CD4-positive, alpha-beta T cell (primary cell): ENCODE data around the gene ICAM1. TPM values are rescaled to one million over a fixed set of nuclear protein-coding genes. Genes with fewer than 3 reads are reported as not detected.
A peak's percentile ranks its signal among the peaks of the same experiment; 100 is the strongest.

Source experiments
- ATAC-seq: fragments of 200-7000 bp; cut with Tn5 transposase; one replicate; pipeline ENCODE4 v1.10.0; 2022; ENCODE audit warnings: mild to moderate bottlenecking; ENCODE audit not compliant: poor library complexity
- CTCF ChIA-PET: fragments of 350-600 bp; sonication (Branson Sonifier 250); formaldehyde crosslinking; loops from one replicate; lab custom pipeline; 2021; ENCODE audit warnings: antibody characterized with exemption, inconsistent platforms; lab: Charles Lee
- POLR2A ChIA-PET: fragments of 350-600 bp; sonication (Branson Sonifier 250); formaldehyde crosslinking; loops from one replicate; lab custom pipeline; 2021; ENCODE audit warnings: antibody characterized with exemption, inconsistent platforms; lab: Charles Lee
- DNase-seq, 14 experiments: peaks; one replicate each; pipeline ENCODE4 v3.0.0-alpha.2; 2013 to 2020; ENCODE audit warnings: mixed read lengths in 2 of 14
- H3K27ac ChIP-seq, 2 donors: one replicate each; pipeline versions ENCODE4 v1.5.1 to v1.7.0; 2013; ENCODE audit warnings: low read length in 2 of 2, low read depth in 1 of 2, mild to moderate bottlenecking in 1 of 2
- H3K27me3 ChIP-seq, 2 experiments: 1 replicate in 1 of 2; 2 replicates in 1 of 2; pipeline versions ENCODE4 v1.6.1 to v1.7.0; 2013; ENCODE audit warnings: low read length in 2 of 2, control low read depth in 1 of 2, mild to moderate bottlenecking in 1 of 2, moderate library complexity in 1 of 2; ENCODE audit not compliant: insufficient read depth in 2 of 2, control insufficient read depth in 1 of 2
- H3K36me3 ChIP-seq: one replicate; pipeline ENCODE4 v1.6.1; 2013; ENCODE audit warnings: low read length, control low read depth; ENCODE audit not compliant: insufficient read depth
- H3K4me1 ChIP-seq: one replicate; pipeline ENCODE4 v1.6.1; 2013; ENCODE audit warnings: low read length, control low read depth; ENCODE audit not compliant: insufficient read depth
- H3K4me3 ChIP-seq: one replicate; pipeline ENCODE4 v1.5.1; 2013; ENCODE audit warnings: mild to moderate bottlenecking, low read length, moderate library complexity
- H3K9me3 ChIP-seq, 2 experiments: 1 replicate in 1 of 2; 2 replicates in 1 of 2; pipeline versions ENCODE4 v1.6.1 to v1.7.0; 2013; ENCODE audit warnings: low read length in 2 of 2, mild to moderate bottlenecking in 2 of 2, control low read depth in 1 of 2, moderate library complexity in 1 of 2; ENCODE audit not compliant: control insufficient read depth in 1 of 2, insufficient read depth in 1 of 2
- H3K27ac Mint-ChIP-seq: one replicate; pipeline ENCODE4 v1.8.0; 2020; ENCODE audit warnings: mixed read lengths
- H3K27me3 Mint-ChIP-seq: one replicate; pipeline ENCODE4 v1.8.0; 2021; ENCODE audit warnings: mixed read lengths
- H3K36me3 Mint-ChIP-seq: one replicate; pipeline ENCODE4 v1.8.0; 2021; ENCODE audit warnings: low read depth, mixed read lengths
- H3K4me1 Mint-ChIP-seq: one replicate; pipeline ENCODE4 v1.8.0; 2021; ENCODE audit warnings: low read depth, mixed read lengths
- H3K4me3 Mint-ChIP-seq: one replicate; pipeline ENCODE4 v1.8.0; 2020; ENCODE audit warnings: mild to moderate bottlenecking, mixed read lengths
- H3K9me3 Mint-ChIP-seq: one replicate; pipeline ENCODE4 v1.8.0; 2020; ENCODE audit warnings: mixed read lengths
- intact Hi-C, 2 experiments: fragments of 100-400 bp; cut with DNase I in 1 of 2; cut with micrococcal nuclease in 1 of 2; formaldehyde crosslinking; loops; one replicate each; pipeline versions ENCODE4 v1.15.1 to v1.9.0; 2023 to 2025; cut with DNase I, micrococcal nuclease
- total RNA-seq, 174 experiments: library from RNA in 2 of 174; stranded (reverse) in 2 of 174; gene quantifications; one replicate each; pipeline ENCODE4 v1.2.3 and lab custom pipeline; 2021 to 2026
- TF ChIP-seq, protein P1 (sequence below): fragments of 200-600 bp; IDR thresholded peaks from one replicate; pipeline ENCODE4 v1.8.0; 2022; ENCODE audit warnings: antibody characterized with exemption, mild to moderate bottlenecking

ICAM1 gene
- total RNA-seq, 2 experiments from 2014 or later, result 7.0 to 7.4 TPM

DNA sequence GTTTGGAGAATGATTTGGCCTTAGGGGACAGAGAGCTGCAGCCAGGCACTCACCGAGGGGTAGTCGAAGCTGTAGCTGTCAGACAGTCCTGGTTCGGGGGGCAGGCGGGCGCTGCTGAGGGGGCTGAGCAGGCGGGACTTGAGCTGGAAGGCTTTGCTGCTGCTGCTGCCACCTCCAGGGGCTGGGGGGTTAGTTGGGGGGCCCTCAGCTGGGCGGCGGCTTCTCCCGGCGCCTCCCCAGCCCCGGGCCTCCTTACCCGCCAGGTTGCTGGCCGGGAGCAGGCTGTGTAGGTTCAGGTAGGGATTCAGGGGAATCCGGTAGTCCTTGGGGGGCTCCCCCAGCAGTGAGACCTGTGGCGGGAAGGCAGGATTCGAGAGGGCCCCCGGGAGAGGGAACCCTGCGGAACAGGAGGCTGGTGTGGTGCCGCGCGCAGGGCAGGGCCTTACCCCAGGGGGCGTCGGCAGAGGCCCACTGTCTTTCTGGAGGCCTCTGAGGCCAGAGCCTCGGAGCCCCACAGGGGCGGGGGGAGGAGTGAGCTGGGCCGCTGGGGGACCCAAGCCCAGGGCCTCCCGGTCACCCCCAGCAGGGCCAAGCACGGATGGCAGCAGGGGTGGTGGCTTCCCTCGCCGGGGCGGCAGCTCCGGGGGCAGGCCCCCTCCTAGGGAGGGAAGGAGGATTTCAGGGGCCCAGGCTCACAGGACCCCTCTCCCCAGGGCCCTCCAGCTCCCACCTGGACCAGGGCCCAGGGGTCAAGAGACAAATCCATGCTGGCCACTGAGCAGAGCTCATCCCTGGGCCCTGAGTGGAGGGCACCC is 49.9 kb downstream of the ICAM1 start:
- DNase-seq (peak in 1 of 14 experiments; percentile 15), ATAC-seq (no peak)
- Histone ChIP-seq H3K27ac (no peak overlapping the region), H3K4me1 (peaks cover 7% of the 10 kb centered on the region), H3K27me3 (no peaks in the 10 kb centered on the region), H3K9me3 (no peaks in the 10 kb centered on the region), H3K4me3 (no peak overlapping the region), H3K36me3 (peaks cover 82% of the 10 kb centered on the region)
- Mint-ChIP-seq H3K27me3 (no peaks in the 10 kb centered on the region), H3K4me1 (peaks cover 7% of the 10 kb centered on the region), H3K4me3 (no peak overlapping the region), H3K9me3 (no peaks in the 10 kb centered on the region), H3K27ac (no peak overlapping the region), H3K36me3 (peaks cover 59% of the 10 kb centered on the region)
- intact Hi-C loops, result no loop called here
- CTCF ChIA-PET, result interaction anchor here (0.7 kb wide), 1 partner anchor 47 kb away, joined by 3 read pairs; no protein-coding TSS in a partner anchor
- POLR2A ChIA-PET, result interaction anchor here (0.6 kb wide), 1 partner anchor 1418 kb away, joined by 3 read pairs; the partner anchor contains the start of gene ZNF823
- TF ChIP-seq, protein P1, sequence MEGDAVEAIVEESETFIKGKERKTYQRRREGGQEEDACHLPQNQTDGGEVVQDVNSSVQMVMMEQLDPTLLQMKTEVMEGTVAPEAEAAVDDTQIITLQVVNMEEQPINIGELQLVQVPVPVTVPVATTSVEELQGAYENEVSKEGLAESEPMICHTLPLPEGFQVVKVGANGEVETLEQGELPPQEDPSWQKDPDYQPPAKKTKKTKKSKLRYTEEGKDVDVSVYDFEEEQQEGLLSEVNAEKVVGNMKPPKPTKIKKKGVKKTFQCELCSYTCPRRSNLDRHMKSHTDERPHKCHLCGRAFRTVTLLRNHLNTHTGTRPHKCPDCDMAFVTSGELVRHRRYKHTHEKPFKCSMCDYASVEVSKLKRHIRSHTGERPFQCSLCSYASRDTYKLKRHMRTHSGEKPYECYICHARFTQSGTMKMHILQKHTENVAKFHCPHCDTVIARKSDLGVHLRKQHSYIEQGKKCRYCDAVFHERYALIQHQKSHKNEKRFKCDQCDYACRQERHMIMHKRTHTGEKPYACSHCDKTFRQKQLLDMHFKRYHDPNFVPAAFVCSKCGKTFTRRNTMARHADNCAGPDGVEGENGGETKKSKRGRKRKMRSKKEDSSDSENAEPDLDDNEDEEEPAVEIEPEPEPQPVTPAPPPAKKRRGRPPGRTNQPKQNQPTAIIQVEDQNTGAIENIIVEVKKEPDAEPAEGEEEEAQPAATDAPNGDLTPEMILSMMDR, result no peak

DNA sequence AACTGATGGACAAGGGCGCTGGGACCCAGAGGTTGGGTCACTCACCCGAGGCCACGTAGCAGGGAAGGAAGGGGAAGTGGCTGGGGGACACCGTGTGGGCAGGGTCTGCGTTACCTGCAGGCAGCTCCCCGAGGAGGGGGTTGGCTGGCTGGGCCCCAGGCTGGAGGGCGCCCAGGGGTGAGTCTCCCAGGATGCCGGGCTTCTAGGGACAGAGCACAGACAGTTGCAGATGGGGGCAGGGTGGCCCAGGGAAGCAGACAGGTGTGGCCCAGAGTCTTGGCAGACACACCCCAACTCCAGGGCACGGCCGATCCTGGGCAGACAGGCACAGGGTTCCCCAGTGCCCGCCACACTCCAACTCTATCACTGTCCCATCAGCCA is 50.5 kb downstream of the ICAM1 start:
- H3K9me3 ChIP-seq, result no peaks in the 10 kb centered on the region
- peaks cover 1% of the 10 kb centered on the region for H3K4me1 Mint-ChIP-seq
- DNase-seq (peak in 1 of 14 experiments; percentile 12), ATAC-seq (no peak)
- peaks cover 87% of the 10 kb centered on the region for H3K36me3 ChIP-seq
- no peak overlapping the region for H3K27ac Mint-ChIP-seq
- no peaks in the 10 kb centered on the region for H3K27me3 Mint-ChIP-seq
- H3K27me3 ChIP-seq, result no peaks in the 10 kb centered on the region
- H3K4me3 Mint-ChIP-seq, result no peak overlapping the region
- H3K36me3 Mint-ChIP-seq, result peaks cover 54% of the 10 kb centered on the region
- H3K4me3 ChIP-seq, result no peak overlapping the region
- ChIA-PET POLR2A (interaction anchor here (0.6 kb wide), 1 partner anchor 1417 kb away, joined by 3 read pairs; the partner anchor contains the start of gene ZNF823), CTCF (no interaction called here)
- no peaks in the 10 kb centered on the region for H3K9me3 Mint-ChIP-seq
- H3K27ac ChIP-seq, result no peak overlapping the region
- intact Hi-C loops, result no loop called here
- TF ChIP-seq, protein P1, result no peak
- peaks cover 1% of the 10 kb centered on the region for H3K4me1 ChIP-seq

DNA sequence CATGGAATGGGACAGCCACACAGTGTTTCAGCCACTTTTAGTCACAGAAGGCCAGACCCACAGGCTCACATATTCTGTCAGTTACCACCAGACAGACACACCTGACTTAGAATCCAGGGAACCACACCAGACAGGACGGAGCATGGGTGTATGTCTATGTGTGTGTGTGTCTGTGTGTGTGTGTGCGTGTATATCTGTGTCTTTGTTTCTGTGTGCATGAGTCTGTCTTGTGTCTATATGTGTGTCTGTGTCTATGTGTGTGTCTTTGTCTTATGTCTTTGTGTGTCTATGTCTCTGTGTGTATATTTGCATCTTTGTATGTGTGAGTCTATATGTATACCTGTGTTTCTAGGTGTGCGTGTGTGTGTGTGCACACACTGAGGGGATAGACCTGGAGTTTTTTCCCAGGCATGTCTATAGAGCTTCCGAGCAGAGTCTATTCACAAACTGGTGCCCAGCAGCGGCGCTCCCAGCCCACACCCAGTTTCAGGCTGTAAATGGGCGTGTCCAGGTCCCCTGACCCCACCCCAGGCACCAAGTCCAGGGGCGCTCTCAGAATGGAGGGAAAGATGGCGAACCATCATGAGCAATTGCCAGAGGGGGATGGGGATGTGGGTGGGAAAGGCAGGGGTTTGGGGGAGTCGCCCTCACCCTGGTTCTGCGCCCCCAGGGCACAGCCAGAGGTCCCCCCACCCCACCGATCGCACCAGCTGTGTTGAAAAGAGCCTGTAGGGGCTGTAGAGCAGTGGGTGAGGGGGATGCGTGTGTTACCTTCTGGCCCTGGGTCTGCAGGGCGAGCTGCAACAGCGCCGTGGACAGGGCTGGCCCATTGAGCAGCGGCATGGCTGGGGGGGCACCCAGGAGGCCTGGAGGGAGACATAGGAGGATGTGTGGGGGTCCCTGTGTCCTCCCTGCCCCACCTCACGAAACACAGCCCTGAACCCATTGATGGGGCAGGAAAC is 51.2 kb downstream of the ICAM1 start:
- intact Hi-C loops, result no loop called here
- no peak overlapping the region for H3K4me3 Mint-ChIP-seq
- no peak for ATAC-seq
- no peaks in the 10 kb centered on the region for H3K27me3 Mint-ChIP-seq
- no peak overlapping the region for H3K4me3 ChIP-seq
- H3K36me3 Mint-ChIP-seq, result peaks cover 53% of the 10 kb centered on the region
- H3K27me3 ChIP-seq, result no peaks in the 10 kb centered on the region
- TF ChIP-seq, protein P1, result no peak
- no peak overlapping the region for H3K27ac Mint-ChIP-seq
- H3K4me1 ChIP-seq, result no peaks in the 10 kb centered on the region
- DNase-seq, result peak in 1 of 14 experiments; percentile 10
- H3K27ac ChIP-seq, result no peak overlapping the region
- no peaks in the 10 kb centered on the region for H3K4me1 Mint-ChIP-seq
- no peaks in the 10 kb centered on the region for H3K9me3 ChIP-seq
- H3K36me3 ChIP-seq, result peaks cover 89% of the 10 kb centered on the region
- H3K9me3 Mint-ChIP-seq, result no peaks in the 10 kb centered on the region
- CTCF ChIA-PET, result no interaction called here
- POLR2A ChIA-PET, result no interaction called here
